HG03045 (cell line): ENCODE measurements around the gene CHST13.

Source experiments
- ATAC-seq: cut with Tn5 transposase; IDR thresholded peaks from one replicate; pipeline ENCODE4 v1.9.1; 2021; ENCODE audit warnings: mild to moderate bottlenecking, moderate library complexity; ENCODE audit not compliant: unreplicated experiment

CHST13 gene

GRCh38 chr3:126539558-126540250 lies 15.7 kb downstream of the CHST13 start:
- ATAC-seq = no peak

- ATAC-seq = no peak
These were observed 16.4 kb downstream of the CHST13 start for GRCh38 chr3:126540342-126540849.

- ATAC-seq = no peak
These were observed 17.1 kb downstream of the CHST13 start for GRCh38 chr3:126540951-126541627.

- no peak for ATAC-seq
These were observed 17.8 kb downstream of the CHST13 start for GRCh38 chr3:126541628-126542339.

- no peak for ATAC-seq
These were observed 18.6 kb downstream of the CHST13 start for GRCh38 chr3:126542340-126543241.

DNA sequence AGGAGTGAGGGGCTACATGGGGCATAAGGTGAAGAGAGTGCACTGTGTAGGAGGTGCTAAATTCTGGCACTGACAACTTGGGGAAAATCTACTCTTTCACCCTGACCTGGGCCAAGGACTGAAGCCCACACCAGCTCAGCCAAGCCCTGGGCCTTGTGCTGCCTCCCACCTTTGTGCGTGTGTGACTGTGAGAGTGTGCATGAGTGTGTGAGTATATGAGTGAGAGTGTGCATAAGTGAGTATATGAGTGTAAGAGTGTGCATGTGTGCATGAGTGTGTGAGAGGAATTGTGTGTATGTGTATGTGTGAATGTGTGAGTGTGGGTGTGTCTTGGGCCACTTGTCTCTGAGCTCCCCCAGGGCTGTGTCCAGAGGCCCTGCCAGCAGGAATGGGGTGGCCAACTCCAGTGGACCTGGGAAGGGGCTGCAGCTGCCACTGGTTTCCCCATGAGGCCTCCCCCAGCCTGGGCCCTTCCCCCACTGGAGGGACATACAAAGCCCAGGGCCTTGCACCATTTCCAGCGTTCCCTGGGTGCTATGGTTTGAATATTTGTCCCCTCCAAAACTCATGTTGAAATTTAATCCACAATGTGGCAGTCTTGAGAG lies 19.6 kb downstream of the CHST13 start:
- no peak for ATAC-seq

DNA sequence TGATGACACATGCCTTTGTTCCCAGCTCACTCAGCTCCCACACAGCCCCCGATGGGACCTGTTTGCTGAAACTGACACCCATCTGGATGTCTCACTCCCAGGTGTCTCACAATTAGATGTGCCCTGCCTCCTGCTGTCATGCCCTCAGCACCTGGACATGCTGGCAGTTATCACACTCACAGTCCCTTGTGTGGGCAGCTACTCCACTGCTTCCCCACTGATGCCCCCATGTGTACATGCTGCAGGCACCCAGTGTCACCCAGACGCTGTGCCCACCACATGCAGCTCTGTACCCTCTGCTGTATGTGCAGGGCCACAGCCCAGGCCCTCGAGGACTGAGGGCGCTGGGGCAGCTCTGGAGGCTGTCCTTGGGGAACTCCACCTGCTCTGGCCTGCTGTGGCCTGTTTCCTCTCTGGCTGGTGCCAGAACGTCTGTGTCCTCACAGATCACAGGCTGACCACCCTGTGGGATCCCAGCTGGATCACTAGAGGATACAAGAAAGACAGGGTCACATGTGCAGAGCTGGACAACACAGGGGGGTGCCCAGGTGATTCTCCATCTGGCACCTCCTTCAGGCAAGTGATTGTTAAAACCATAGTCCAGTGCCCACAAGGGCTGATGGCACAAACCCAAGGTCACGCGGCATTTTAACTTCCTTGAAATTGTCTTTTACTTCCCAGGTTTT lies 20.8 kb downstream of the CHST13 start:
- ATAC-seq = no peak

DNA sequence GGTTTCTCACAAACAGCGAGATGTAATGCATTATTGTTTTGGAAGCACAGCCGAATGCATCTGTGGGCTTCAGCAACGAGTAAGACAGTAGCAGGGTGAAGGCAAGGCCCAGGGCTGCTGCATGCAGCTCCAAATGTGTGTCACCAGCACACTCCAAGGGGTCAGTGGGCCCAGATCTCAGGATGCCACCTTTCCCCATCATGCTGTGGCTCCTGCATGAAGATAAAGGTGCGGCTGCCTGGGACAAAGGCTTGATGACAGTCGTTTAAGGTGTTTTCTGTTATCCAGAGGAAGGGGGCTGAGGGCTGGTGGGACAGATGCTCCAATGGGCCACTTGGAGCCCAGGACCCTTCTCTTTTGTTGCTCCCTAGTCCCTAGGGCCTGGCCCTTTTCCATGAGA lies 21.6 kb downstream of the CHST13 start:
- ATAC-seq = no peak

- ATAC-seq = no peak
These were observed 22.1 kb downstream of the CHST13 start for GRCh38 chr3:126546013-126546412.

GRCh38 chr3:126546549-126547239 lies 22.7 kb downstream of the CHST13 start:
- no peak for ATAC-seq

GRCh38 chr3:126547721-126548120 lies 23.8 kb downstream of the CHST13 start:
- no peak for ATAC-seq

- no peak for ATAC-seq
These were observed 24.9 kb downstream of the CHST13 start for GRCh38 chr3:126548556-126549466.

DNA sequence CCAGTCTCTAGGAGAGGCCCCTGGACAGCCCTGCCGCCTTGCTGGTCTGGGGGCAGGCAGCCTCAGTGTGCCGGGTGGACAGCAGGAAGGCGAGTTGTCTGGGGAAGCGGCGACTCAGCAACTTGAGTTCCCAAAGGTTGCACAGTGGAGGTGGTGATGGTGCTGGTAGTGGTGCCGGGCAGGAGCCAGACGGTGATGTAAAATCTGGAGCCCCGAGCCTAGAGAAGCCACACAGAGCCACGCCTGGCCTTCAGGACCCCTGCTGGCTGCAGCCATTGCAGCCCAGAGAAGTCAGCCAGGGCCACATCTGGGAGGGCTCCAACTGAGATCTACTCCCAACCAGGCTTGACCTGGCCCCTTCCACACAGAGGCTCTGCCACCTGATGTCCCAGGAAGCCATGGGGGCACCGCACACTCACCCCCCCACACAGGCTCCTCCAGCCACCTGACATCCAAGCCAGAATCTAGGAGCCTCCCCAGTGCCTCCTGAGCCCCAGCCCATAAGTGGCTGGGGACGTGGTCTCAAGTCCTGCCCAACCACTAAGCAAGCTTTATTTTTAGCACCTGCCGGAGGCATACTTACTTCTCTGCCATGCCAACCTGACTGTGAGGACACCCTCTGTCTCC lies 26.0 kb downstream of the CHST13 start:
- no peak for ATAC-seq

DNA sequence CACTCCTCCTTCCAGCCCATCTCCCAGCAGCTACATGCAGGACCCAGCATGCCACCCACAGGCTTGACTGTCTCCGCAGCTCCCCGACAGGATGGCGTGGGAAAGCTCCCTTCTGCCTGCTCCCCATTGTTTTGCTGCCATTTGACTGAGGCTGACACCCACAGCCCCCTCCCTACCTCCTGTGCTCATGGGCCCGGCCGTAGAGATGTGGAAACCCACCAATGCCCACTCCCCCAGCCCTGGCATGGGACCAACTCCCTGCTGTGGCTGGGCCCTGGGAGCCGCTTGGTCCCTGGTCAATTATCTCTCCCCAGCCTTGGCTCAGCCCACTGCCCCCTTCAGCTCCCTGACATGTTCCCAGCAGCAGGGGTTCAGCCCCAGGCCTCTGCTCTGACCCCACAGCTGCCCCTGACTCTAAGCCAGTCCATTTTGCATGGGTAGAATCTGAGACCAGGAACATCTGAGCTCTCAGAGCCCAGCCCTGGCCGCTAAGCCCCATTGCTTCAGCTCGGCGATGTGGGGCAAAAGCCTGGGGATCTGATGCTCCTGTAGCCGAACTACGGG lies 26.6 kb downstream of the CHST13 start:
- no peak for ATAC-seq

DNA sequence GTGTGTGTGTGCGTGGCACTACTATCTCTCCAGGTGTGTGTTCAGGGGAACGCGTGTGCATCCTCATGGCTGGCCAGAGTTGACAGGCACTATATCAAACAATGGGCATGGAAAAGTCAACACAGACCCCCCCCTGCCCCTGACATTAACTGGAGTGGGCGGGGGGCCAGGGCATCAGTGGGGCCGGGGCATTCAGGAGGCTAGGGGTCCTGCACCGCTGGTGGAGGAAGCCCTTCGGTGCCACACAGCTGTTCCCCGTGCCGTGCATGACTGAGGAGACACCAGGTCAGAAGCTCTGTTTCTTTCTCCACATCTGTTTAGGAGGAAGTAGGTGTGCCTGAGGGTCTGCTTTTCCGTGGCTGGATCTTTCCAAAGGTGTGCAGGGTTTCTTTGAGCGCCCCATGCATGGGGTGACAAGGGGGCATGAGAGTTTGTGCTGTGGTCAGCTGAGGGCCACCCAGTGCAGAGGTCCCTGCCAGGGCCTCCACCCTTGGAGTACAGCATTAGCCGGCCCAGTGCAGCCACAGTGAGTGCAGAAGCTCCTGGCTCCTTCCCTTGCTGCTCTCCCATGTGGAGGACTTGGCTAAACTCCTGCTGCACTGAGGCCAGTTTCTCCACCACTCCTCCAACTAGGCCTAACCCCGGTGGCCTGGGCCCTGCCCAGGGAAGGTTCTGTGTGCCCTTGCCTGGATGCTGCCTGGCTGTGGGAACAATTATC lies 27.3 kb downstream of the CHST13 start:
- ATAC-seq = no peak

GRCh38 chr3:126551839-126552687 lies 28.1 kb downstream of the CHST13 start:
- ATAC-seq = no peak
